NCI-H226 (cell line): ENCODE results near the gene OPA3.
A peak's percentile ranks its signal among the peaks of the same experiment; 100 is the strongest.

Source experiments
- DNase-seq: peaks from one replicate; pipeline ENCODE4 v3.0.0-alpha.2; 2015

OPA3 gene

DNA sequence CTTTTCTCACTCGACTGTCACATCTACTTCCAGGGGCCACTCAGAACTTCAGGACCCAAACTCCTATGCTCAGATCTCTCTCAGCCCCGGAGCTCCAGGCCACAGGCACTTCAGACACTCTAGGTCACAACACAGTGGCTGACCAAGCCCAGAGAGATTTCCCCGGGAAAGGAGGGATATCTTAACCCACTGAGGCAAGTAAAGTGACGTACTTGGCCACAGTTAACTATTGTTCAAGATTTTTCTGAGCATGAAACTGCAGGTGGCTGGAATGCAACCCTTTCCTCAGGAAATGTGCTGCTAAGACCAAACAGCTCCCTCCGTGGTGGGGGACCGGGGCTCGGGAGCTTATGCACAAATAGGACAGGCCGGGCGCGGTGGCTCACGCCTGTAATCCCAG, 23.9 kb downstream of the OPA3 start:
- no peak for DNase-seq

DNA sequence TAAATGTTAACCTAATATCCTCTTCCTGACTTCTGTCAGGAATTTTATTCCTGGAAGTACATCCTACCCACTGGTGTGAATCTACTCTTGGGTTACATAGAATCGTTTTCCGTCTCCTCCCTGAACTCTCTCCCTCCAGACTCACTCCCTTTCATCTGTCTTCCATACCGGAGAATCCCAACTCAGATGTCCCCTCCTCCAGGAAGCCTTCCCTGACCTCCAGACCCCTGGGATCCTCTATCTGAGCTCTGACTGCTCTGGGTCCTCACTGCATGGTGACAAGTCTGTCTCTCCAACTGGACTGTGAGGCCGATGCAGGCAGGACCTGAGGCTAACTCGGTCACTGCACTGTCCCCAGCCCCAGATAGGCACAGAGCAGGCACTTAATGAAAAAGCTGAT, 24.6 kb downstream of the OPA3 start:
- DNase-seq = no peak

DNA sequence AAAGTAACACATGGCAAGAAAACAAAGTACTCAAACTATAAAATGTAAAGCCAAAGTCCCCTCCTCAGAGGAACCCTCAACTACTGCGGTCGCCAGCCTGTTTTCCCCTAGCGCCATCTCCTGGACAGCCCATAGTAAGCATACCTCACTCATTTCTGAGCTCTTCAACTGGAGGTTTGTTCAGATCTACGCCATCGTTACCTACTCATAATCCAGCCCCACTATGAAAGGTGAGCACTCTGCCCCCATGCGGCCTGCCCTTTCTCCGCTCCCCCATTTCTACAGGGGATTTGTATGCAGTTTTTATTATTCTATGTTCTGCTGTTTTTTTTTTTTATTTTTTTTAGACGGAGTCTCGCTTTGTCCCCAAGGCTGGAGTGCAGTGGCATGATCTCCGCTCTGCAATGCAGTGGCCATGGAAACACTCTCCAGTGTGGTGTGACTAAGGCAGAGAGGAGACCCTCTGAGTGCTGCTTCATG, 26.2 kb downstream of the OPA3 start:
- no peak for DNase-seq

DNA sequence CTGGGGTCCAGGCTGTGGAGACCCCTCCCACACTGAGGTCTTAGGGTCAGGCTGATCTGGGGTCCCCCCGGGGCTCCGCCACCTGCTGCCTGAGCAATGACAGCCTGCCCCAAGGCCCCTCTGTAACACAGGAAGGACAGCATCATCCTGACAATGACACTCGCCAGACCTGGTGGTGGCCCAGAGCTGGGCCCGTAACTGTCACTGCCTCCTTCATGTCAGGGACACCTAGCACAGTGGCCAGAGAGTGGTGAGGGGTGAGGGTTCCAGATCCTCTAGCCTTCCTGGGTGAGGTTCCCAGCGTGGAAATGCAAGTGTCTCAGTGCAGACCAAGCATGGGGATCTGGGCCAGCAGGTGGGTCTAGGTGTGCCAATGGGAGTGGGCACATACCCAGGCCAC, 27.8 kb downstream of the OPA3 start:
- DNase-seq = no peak

DNA sequence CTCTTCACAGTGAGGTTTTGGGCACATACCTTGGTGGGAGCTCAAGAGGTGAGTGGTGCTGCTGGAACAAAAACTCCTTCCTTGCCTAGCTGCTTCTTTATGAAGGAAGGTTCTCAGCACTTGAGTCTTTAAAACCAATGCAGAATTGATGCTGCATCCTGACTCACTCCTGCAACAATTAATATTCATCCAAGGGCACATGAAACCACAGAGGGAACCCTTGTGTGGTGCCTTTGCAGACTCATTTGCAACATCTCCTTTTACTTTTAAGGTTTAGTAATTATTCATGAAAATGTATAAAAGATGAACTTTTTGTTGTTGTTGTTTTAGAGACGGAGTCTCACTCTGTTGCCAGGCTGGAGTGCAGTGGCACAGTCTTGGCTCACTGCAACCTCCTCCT, 30.1 kb downstream of the OPA3 start:
- no peak for DNase-seq

DNA sequence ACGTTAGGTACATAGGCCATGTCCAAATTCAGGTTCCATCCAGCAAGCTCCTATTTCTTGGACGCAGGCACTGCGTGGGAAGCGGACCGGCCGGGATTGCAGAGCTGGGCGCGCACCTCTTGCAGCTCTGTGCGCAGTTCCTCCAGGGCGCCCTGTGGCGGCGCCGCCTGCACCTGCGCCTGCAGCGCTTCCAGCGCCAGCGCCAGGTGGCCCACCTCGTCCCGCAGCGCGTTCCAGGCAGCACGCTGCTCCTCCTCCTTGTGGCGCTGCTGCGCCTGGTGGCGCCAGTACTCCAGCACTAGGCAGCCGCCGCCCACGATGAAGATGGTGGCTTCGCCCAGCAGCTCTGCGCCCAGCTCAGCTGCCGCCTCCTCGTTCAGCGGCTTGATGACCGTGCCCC, 31.1 kb downstream of the OPA3 start:
- no peak for DNase-seq

DNA sequence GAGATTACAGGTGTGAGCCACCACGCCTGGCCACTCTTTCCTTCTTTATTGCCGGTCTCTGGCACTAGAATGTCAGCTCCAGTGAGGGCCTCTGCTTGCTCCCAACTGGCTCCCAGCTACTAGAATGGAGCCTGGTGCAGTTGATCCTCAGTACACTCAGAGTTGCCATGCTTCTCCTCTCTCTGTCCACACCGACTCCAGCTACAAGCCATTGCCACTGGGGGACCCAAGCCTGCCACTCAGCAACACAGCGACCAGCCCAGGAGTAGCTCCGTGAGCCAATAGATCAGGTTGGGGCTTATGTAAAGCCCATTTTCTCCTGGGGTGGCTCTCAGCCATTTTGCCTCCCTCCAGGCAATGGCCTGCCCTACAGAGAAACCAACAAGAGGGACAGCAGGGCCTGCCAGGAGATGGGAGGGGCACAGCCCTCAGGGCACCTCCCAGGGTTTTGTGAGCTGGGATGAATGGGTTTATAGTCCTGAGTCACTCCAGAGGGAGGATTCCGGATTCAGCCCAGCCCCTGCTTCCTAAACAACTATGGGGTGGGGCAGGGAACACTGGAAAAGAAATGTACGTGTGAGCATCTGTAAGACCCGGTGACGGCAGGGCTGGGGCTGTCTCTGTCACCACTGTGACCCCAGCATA, 36.5 kb downstream of the OPA3 start:
- peak; percentile 42 for DNase-seq

DNA sequence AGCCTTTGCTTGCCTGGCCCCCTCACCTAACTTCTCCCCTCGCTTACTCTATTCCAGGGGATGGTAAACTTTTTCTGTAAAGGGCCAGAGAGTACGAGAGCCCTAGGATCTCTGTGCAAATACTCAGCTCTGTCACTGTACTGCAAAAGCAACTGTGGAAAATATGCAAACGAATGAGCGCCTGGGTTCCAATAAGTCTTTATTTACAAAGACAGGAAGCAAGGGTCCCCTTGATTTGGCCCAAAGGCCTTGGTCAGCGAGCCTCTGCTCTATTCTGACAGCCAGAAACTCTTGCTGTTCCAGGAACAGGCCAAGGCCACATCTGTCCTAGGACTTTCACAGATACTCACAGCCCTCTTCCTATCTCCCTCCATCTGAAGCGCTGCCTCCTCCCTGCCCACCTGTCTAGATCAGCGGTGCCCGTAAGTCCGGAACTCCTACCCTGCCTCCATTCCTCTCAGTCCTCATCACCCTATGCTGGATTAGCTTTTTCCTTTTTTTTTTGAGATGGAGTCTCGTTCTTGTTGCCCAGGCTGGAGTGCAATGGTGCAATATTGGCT, 37.3 kb downstream of the OPA3 start:
- no peak for DNase-seq

DNA sequence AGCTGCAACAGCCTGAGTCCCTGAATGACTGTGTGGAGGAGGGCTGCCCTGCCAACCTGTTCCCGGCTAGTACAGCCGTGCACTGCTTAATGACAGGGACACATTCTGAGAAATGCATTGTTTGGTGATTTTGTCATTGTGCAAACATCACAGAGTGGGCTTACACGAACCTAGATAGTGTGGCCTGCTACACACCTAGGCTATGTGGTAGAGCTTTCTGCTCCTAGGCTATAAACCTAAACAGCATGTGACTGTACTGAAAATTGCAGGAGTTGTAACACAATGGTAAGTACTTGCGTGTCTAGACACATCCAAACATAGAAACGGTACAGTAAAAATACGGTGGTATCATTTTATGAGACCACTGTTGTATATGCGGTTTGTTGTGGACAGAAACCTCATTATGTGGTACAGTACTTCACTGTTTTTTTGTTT, 42.4 kb downstream of the OPA3 start:
- no peak for DNase-seq

DNA sequence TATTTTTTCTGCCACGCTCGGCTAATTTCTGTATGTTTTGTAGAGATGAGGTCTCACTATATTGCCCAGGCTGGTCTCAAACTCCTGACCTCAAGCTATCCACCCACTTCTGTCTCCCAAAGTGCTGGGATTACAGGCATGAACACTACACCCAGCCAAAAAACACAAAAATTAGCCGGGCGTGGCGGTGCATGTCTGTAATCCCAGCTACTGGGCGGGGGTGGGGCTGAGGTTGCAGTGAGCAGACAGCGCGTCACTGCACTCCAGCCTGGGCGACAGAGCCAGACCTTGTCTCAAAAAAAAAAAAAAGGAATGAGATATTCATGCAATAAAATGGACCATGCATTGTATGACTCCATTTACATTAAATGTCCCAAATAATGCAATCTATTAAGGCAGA, 45.1 kb downstream of the OPA3 start:
- DNase-seq = no peak

DNA sequence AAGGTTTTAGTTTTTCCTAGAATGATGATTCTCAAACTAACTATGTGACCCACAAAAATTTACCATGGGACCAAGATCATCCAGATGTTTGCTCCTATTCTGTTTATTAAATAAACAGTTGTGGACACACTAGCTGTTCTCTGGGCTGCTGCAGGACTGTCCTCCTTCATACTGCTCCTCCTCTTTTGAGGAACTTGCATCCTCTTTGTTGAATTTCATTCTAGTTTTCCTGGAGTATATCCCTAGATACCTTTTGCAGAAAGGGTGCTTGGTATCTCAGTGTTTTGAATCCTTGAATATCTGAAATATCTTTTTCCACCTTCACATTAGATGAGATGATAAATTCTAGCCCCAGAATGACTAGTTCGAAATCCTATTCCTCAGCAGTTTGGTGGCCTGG, 53.3 kb downstream of the OPA3 start:
- DNase-seq = no peak

DNA sequence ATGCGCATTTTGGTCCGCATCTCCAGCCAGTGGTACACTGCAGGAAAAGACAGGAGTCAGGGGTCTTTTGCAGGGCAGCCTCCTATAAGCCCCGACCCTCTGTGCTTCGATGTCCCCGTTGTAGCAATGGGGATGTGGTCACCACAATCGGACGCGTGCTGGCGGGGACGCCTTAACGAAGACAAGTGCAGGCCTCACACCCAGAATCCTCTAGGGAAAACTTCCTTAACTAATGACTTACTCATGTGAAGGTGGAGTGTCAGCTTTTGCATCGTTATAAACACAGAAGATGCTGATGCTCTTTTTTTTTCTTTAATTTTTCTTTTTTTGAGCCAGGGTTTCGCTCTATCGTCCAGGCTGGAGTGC, 55.2 kb downstream of the OPA3 start:
- DNase-seq = no peak

DNA sequence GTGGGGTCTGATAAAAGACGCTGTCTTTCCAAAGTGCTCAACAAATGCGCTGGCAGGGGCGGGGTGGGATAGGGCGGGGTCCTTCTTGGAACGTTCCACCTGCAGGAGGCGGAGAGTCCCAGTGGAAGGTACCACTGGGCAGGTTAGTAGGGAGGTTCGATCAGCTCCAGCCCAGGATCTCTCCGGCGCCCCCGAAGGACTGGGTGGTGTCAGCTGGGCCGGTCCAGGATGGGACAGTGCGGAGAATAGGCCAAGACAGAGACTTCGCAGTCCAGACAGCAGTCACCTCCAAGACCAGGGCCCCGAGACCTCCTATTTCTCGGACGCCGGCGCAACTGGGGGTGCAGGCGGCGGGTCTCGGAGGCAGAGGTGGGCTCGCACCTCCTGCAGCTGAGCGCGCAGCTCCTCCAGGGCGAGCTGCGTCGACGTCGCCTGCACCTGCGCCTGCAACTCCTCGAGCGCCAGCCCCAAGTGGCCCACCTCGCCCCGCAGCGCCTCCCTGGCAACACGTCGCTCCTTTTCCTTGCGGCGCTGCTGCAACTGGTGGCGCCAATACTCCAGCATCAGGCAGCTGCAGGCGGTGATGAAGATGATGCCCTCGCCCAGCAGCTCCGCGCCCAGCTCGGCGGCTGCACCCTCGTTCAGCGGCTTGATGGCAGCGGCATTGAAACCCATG, 55.7 kb downstream of the OPA3 start:
- no peak for DNase-seq

DNA sequence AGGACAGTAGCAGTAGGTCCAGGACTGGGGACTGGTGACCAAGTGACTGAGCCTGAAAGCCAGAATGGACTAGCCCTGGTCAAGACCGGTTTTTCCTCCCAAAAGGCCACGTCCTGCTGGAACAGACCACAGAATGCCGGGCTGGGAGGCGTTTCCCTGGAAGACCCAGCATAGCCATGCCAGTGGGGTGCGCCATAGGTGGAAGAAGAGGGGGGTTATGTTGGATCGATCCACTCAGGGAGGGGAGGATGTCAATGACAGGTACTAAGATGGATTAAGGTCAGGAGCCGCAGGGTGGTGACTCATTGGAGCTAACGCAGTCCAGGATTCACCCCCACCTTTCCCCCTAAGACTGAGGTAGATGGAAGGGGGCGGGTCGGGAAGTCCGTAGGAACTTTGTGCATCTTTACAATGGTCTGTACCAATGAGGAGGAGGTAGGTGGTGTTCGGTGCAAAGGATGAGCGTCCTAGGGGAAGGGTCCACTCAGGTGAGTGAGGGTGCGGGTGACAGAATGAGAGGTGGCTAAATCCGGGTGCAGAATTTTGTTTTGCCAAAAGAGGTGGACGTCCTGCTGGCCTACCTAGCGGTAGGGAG, 56.4 kb downstream of the OPA3 start:
- peak; percentile 48 for DNase-seq

DNA sequence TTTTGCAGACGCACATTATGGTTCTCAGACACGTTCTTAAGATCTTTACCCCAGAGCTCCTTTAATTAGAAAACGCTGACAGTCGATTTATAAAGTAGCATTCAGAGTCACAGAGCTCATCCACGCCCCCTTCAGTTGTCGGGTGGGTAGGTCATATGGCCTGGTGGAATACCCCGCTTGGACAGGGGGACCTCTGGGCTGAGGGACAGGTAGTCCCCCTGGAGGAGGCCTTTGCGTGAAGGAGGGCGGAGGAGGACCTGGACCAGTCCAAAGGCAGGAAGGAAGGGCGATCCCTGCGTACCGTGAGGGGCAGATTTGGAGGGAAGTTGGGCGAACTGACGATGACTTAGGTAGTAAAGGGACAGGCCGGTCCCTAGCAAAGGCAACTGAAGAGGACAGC, 56.9 kb downstream of the OPA3 start:
- no peak for DNase-seq

DNA sequence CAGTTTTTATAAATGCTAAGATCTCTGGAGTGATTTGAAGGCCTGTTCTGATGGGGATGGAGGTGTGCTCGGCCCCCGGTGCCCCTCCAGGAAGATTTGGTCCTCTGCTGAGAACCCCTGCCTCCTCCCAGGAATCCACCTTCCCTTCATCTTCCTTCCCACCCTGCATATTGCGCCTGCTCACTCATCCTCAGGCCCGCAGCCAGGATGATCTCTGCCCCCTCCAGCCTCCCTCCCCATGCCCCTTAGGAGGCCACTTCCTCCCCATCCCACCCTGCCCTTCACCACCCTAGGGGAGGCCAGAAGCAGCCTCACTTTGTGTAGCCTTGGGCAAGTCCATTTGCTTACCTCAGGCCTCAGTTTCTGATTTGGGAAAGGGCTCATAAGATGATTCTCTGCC, 57.6 kb downstream of the OPA3 start:
- no peak for DNase-seq

DNA sequence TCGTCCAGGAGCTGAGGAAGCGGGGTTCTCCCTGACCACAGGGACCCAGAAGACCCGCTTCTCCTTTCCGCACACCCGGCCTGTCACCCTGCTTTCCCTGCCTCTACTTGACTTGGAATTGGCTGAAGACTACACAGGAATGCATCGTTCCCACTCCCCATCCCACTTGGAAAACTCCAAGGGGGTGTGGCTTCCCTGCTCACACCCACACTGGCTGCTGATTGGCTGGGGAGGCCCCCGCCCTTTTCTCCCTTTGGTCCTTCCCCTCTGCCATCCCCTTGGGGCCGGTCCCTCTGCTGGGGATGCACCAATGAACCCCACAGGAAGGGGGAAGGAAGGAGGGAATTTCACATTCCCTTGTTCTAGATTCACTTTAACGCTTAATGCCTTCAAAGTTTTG, 58.5 kb downstream of the OPA3 start:
- peak; percentile 70 for DNase-seq

DNA sequence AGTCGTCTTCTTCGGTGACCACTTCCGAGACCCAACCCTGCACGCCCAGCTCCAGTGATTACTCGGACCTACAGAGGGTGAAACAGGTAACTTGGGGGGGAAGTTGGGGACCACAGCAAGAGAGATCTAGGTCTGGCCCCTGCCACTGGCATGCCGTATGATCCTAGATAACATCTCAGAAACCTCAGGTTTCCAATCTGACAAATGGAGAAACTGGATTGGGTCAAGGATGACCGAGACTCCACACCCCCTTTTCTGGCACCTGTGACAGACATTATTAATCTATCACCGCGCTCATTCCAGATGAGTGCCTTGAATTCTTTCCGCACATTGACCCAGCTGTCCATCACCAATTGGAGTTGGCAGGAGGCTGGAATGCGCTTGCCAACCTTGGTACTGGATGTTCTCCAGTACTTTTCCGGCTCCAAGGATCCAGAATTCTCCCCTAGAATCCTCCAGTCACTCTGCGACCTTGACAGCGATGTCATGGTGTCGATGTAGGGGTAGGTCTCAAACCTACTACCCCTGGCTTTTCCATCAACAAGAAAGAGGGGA, 60.0 kb downstream of the OPA3 start:
- no peak for DNase-seq

DNA sequence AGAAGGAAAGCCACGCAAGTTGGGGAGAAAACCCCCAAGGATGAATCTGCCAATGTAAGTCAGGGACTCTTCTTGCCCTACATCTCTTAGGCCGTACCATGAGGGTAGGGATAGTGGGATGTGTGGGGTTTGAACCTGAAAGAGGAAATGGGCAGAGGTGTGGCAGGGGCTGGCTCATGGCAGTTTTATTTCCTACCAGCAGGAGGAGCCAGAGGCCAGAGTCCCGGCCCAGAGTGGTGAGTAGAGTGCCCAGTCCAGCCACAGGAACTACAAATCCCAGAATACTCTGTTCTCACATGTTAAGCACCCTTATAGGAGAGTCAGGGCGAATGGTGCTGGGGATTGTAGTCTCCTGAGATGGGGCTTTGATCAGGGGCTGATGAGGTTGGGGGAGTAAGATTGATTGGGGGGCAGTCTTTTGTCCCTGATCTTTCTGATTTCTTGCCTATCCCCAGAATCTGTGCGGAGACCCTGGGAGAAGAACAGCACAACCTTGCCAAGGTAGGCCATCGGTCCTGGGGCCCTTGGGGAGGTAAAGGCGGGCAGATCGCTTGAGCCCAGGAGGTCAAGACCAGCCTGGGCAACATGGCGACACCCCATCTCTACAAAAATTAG, 60.9 kb downstream of the OPA3 start:
- DNase-seq = peak; percentile 69

DNA sequence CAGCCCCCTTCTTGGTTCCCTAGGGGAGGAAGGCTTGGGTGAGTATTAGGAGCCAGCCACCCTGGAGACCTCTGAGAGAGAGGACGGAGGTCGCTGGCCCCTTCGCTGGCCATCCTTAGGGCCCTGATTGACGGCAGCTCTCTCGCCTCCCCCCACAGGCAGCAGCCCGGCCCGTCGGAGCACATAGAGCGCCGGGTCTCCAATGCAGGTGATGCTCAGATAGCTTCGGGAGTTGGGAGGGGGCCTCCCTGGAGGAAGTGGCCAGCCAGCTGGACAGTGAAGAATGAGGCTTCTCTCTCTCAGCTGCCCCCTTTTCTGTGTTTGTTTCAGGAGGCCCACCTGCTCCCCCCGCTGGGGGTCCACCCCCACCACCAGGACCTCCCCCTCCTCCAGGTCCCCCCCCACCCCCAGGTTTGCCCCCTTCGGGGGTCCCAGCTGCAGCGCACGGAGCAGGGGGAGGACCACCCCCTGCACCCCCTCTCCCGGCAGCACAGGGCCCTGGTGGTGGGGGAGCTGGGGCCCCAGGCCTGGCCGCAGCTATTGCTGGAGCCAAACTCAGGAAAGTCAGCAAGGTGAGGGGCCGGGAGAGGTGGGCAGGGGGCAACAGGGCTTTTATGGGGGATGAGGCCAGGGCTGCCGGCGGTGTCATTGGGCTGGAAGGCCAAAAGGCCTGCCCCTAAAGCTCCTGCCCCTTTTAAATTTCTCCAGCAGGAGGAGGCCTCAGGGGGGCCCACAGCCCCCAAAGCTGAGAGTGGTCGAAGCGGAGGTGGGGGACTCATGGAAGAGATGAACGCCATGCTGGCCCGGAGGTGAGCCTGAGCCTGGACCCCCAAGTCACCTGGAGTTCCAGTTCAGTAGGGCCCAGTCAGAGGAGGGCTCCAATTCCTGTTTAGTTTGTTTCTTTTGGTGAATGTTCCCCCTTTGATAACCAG, 62.3 kb downstream of the OPA3 start:
- DNase-seq = no peak

DNA sequence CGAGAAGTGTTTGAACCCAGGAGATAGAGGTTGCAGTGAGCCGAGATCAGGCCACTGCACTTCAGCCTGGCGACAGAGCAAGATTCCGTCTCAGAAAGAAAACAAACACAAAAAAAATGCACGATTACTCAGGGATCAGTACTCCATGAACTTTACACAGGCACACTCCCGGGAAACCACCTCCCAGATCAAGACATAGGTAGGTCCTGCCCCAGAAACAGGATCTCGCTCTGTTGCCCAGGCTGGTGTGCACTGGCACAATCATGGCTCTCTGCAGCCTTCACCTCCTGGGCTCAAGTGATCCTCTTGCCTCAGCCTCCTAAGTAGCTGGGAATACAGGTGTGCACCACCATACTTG, 66.2 kb downstream of the OPA3 start:
- DNase-seq = no peak
